Liver (tissue), 9 donors: ENCODE measurements around the gene RGS2. TPM values are rescaled to one million over a fixed set of nuclear protein-coding genes. Genes with fewer than 3 reads are reported as not detected.

Source experiments
- DNase-seq: peaks from one replicate; pipeline ENCODE4 v3.0.0-alpha.2; 2017; ENCODE audit warnings: low spot score
- H3K27ac ChIP-seq, 2 donors: one replicate each; pipeline ENCODE4 v1.7.0; 2013; ENCODE audit warnings: inconsistent platforms in 2 of 2, low read length in 2 of 2, control low read depth in 1 of 2, low read depth in 1 of 2, mild to moderate bottlenecking in 1 of 2
- H3K27me3 ChIP-seq, 4 donors: one replicate each; pipeline versions ENCODE4 v1.6.1 to v1.7.0; 2013; ENCODE audit warnings: low read length in 3 of 4, inconsistent platforms in 1 of 4, mild to moderate bottlenecking in 1 of 4, moderate library complexity in 1 of 4; ENCODE audit not compliant: control insufficient read depth in 4 of 4, insufficient read depth in 4 of 4
- H3K36me3 ChIP-seq, 4 donors: one replicate each; pipeline versions ENCODE4 v1.6.1 to v1.7.0; 2013; ENCODE audit warnings: low read length in 3 of 4, mild to moderate bottlenecking in 3 of 4, low read depth in 1 of 4, moderate library complexity in 1 of 4; ENCODE audit not compliant: control insufficient read depth in 4 of 4, insufficient read depth in 3 of 4
- H3K4me1 ChIP-seq, 4 donors: one replicate each; pipeline versions ENCODE4 v1.6.1 to v1.7.0; 2013; ENCODE audit warnings: low read length in 3 of 4, mild to moderate bottlenecking in 3 of 4, moderate library complexity in 1 of 4; ENCODE audit not compliant: control insufficient read depth in 4 of 4, insufficient read depth in 4 of 4
- H3K4me3 ChIP-seq, 3 donors: one replicate each; pipeline versions ENCODE4 v1.6.1 to v1.7.0; 2013; ENCODE audit warnings: low read length in 3 of 3, control low read depth in 1 of 3, low read depth in 1 of 3, mild to moderate bottlenecking in 1 of 3
- H3K9ac ChIP-seq, 2 donors: one replicate each; pipeline ENCODE4 v1.7.0; 2013; ENCODE audit warnings: low read length in 2 of 2, mild to moderate bottlenecking in 2 of 2, moderate library complexity in 2 of 2, control low read depth in 1 of 2, low read depth in 1 of 2
- H3K9me3 ChIP-seq, 4 donors: one replicate each; pipeline versions ENCODE4 v1.6.1 to v1.7.0; 2013; ENCODE audit warnings: low read length in 3 of 4; ENCODE audit not compliant: control insufficient read depth in 4 of 4
- CTCF ChIP-seq: fragments of 150-350 bp; IDR thresholded peaks from 2 replicates; pipeline ENCODE4 v1.5.1; 2017; ENCODE audit warnings: improper control_type of control experiment, low read depth, low read length; ENCODE audit not compliant: missing input control
- EGR1 ChIP-seq, 2 donors: IDR thresholded peaks; 2 replicates each; pipeline ENCODE4 v1.6.1; 2016 to 2018; ENCODE audit warnings: antibody characterized with exemption in 2 of 2, low read depth in 2 of 2
- FOXA1 ChIP-seq: IDR thresholded peaks from 2 replicates; pipeline ENCODE4 v1.6.1; 2016; ENCODE audit warnings: antibody characterized with exemption
- FOXA2 ChIP-seq: IDR thresholded peaks from 2 replicates; pipeline ENCODE4 v1.6.1; 2016; ENCODE audit warnings: antibody characterized with exemption
- HNF4A ChIP-seq, 2 donors: conservative IDR thresholded peaks; 2 replicates each; pipeline ENCODE4 v1.6.1; 2016; ENCODE audit warnings: antibody characterized with exemption in 2 of 2, mild to moderate bottlenecking in 2 of 2
- HNF4G ChIP-seq: IDR thresholded peaks from 2 replicates; pipeline ENCODE4 v1.6.1; 2016; ENCODE audit warnings: antibody characterized with exemption
- JUND ChIP-seq, 2 donors: IDR thresholded peaks; 2 replicates each; pipeline ENCODE4 v1.6.1; 2016; ENCODE audit warnings: antibody characterized with exemption in 2 of 2
- REST ChIP-seq: IDR thresholded peaks from 2 replicates; pipeline ENCODE4 v1.6.1; 2016; ENCODE audit warnings: antibody characterized with exemption, mild to moderate bottlenecking
- RXRA ChIP-seq, 2 donors: IDR thresholded peaks; 2 replicates each; pipeline ENCODE4 v1.6.1; 2017 to 2018; ENCODE audit warnings: antibody characterized with exemption in 2 of 2, mild to moderate bottlenecking in 1 of 2
- SP1 ChIP-seq: IDR thresholded peaks from 2 replicates; pipeline ENCODE4 v1.6.1; 2018; ENCODE audit warnings: antibody characterized with exemption, mild to moderate bottlenecking
- TAF1 ChIP-seq: conservative IDR thresholded peaks from 2 replicates; pipeline ENCODE4 v1.6.1; 2016; ENCODE audit warnings: antibody characterized with exemption, mild to moderate bottlenecking
- YY1 ChIP-seq: IDR thresholded peaks from 2 replicates; pipeline ENCODE4 v1.6.1; 2016; ENCODE audit warnings: antibody characterized with exemption, mild to moderate bottlenecking
- whole genome bisulfite sequencing: extraction: QIAGEN DNeasy Blood & Tissue Kit; methylation state at CpG from one replicate; pipeline ENCODE4 v1.1.7; 2013; 5-methylcytosine and 5-hydroxymethylcytosine counted together
- polyA plus RNA-seq, 2 donors: library from polyadenylated mRNA; stranded (reverse) in 1 of 2; unstranded in 1 of 2; fragments of 200-250 nt in 1 of 2; fragments of >200 nt in 1 of 2; fragmentation: Nextera tagmentation in 1 of 2; extraction: Ambion mirVana in 1 of 2; gene quantifications; one replicate each; pipeline versions ENCODE4 v1.2.1 to v1.2.3, GENCODE V29; 2013 to 2015
- total RNA-seq, 2 donors: library from RNA; depleted of rRNA; stranded (reverse); fragments of >200 nt; gene quantifications; one replicate each; pipeline ENCODE4 v1.2.3, GENCODE V29; 2014
- TF ChIP-seq, protein P1 (sequence below): IDR thresholded peaks from 2 replicates; pipeline ENCODE4 v1.6.1; 2016; ENCODE audit warnings: antibody characterized with exemption
- TF ChIP-seq, protein P2 (sequence below): IDR thresholded peaks from 2 replicates; pipeline ENCODE4 v1.6.1; 2016; ENCODE audit warnings: antibody characterized with exemption
- TF ChIP-seq, protein P3 (sequence below): IDR thresholded peaks from 2 replicates; pipeline ENCODE4 v1.6.1; 2016; ENCODE audit warnings: antibody characterized with exemption
- donor health status: healthy.
- donor health status: healthy.
- donor health status: healthy.
- donor health status: healthy.
- donor health status: healthy.

RGS2 gene
- total and polyA plus RNA-seq, 4 donors, result 2.6 to 10.0 (median 4.4) TPM

DNA sequence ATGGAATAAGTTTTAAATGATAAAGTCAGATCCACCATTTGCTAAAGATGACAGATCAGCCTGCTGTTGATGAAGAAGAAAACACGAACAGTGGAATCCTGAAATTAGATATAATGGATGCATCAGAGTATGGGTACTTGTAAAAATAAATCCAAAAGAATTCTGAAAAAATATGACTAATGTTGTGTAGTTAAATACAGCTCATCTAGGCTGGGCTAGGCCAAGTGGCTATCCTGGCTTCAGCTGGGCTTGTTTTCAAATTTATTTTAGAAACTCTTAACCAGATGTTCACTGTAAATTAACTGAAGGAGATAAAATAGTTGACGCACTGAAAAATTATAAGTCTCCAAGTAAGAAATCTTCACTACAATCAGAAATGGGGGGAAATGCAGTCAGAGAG, 7.4 kb upstream of the RGS2 start:
- 84% methylated on average over 2 of the region's 2 CpGs for WGBS
- TF ChIP-seq REST, result no peak
- Histone ChIP-seq H3K9me3 (no peaks in the 10 kb centered on the region), H3K27ac (no peak overlapping the region), H3K9ac (no peak overlapping the region), H3K36me3 (no peaks in the 10 kb centered on the region), H3K4me1 (no peaks in the 10 kb centered on the region), H3K27me3 (no peaks in the 10 kb centered on the region), H3K4me3 (no peak overlapping the region)
- no peak for DNase-seq

- no peak for DNase-seq
Observed at GRCh38 chr1:192802406-192802805, 6.4 kb upstream of the RGS2 start.

DNA sequence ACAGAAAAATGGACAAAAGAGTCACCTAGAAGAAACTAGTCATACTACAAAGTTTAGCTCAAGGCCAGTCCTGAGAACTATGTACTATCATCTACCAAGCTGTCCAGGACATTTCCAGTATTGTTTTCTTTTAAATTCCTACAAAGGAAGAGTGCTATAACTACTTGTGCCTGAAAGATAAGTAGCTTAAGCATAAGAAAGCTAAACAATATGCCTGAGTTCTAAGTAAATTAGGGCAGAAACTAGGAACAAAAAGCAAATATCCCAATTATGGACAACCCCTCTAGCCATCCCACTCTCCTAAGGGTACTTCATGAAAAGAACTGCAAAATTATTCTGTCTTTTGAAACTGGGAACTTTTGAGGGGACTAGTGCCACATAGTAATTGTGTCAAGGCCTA, 5.3 kb upstream of the RGS2 start:
- H3K9ac ChIP-seq, result no peak overlapping the region
- no peak for DNase-seq
- no peaks in the 10 kb centered on the region for H3K36me3 ChIP-seq
- H3K4me3 ChIP-seq, result no peak overlapping the region
- no peak overlapping the region for H3K27ac ChIP-seq
- H3K4me1 ChIP-seq, result peaks cover 0 to 7% (median 1%) of the 10 kb centered on the region in 4 donors
- no peaks in the 10 kb centered on the region for H3K9me3 ChIP-seq
- no peaks in the 10 kb centered on the region for H3K27me3 ChIP-seq
- TF ChIP-seq, protein P1, sequence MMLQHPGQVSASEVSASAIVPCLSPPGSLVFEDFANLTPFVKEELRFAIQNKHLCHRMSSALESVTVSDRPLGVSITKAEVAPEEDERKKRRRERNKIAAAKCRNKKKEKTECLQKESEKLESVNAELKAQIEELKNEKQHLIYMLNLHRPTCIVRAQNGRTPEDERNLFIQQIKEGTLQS, result no peak
- TF ChIP-seq, protein P2, sequence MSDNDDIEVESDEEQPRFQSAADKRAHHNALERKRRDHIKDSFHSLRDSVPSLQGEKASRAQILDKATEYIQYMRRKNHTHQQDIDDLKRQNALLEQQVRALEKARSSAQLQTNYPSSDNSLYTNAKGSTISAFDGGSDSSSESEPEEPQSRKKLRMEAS, result no peak
- TF ChIP-seq REST (no peak), FOXA2 (no peak), TAF1 (no peak), YY1 (no peak), RXRA (IDR thresholded peaks at IDR 0.05) (no peak), CTCF (no peak), FOXA1 (no peak), EGR1 (IDR thresholded peaks at IDR 0.05; ENCODE audit: low read depth in 2 of 2) (no peak), SP1 (no peak)

More at GRCh38 chr1:192802406-192802805, 6.4 kb upstream of the RGS2 start:
- no peaks in the 10 kb centered on the region for H3K9me3 ChIP-seq
- H3K4me3 ChIP-seq, result no peak overlapping the region
- no peak overlapping the region for H3K27ac ChIP-seq
- H3K36me3 ChIP-seq, result no peaks in the 10 kb centered on the region
- no peak overlapping the region for H3K9ac ChIP-seq
- H3K27me3 ChIP-seq, result no peaks in the 10 kb centered on the region
- H3K4me1 ChIP-seq, result peaks cover 0 to under 1% (median 0%) of the 10 kb centered on the region in 4 donors
- TF ChIP-seq, protein P3, sequence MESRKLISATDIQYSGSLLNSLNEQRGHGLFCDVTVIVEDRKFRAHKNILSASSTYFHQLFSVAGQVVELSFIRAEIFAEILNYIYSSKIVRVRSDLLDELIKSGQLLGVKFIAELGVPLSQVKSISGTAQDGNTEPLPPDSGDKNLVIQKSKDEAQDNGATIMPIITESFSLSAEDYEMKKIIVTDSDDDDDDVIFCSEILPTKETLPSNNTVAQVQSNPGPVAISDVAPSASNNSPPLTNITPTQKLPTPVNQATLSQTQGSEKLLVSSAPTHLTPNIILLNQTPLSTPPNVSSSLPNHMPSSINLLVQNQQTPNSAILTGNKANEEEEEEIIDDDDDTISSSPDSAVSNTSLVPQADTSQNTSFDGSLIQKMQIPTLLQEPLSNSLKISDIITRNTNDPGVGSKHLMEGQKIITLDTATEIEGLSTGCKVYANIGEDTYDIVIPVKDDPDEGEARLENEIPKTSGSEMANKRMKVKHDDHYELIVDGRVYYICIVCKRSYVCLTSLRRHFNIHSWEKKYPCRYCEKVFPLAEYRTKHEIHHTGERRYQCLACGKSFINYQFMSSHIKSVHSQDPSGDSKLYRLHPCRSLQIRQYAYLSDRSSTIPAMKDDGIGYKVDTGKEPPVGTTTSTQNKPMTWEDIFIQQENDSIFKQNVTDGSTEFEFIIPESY, result no peak
- TF ChIP-seq HNF4G (no peak), RXRA (IDR thresholded peaks at IDR 0.05) (no peak), FOXA1 (no peak), JUND (IDR thresholded peaks at IDR 0.05) (no peak), HNF4A (conservative IDR thresholded peaks at IDR 0.05) (no peak)
- TF ChIP-seq, protein P1, result no peak
- TF ChIP-seq, protein P2, result no peak
